Left lobe of liver (tissue), 2 donors: ENCODE data around the gene MDM2. TPM values are rescaled to one million over a fixed set of nuclear protein-coding genes. Genes with fewer than 3 reads are reported as not detected.
A peak's percentile ranks its signal among the peaks of the same experiment; 100 is the strongest.
"Not testable (repeated sequence)": the region's sequence is repeated elsewhere in the genome, so short reads cannot be mapped to it uniquely, and the experiment has no call there.

Experiments
- ATAC-seq: fragments of 200-7000 bp; cut with Tn5 transposase; one replicate; pipeline ENCODE4 v1.9.1; 2020; ENCODE audit warnings: mild to moderate bottlenecking, moderate library complexity
- DNase-seq: peaks from one replicate; pipeline ENCODE4 v3.0.0-alpha.2; 2020; ENCODE audit warnings: low spot score
- total RNA-seq: library from RNA; stranded (reverse); gene quantifications from one replicate; pipeline ENCODE4 v1.2.1, GENCODE V29; 2021
- donor health status: DM: no; HTN: no; CAD: no; lungs with moderate emphysema.
- donor health status: DM: no; HTN: yes; CAD: no.

Gene MDM2
- total RNA-seq, 1 donor from 2014 or later: 49.2 TPM

- DNase-seq (no peak), ATAC-seq (no peak)
These were observed 16.2 kb downstream of the MDM2 start for GRCh38 chr12:68824131-68824530.

DNA sequence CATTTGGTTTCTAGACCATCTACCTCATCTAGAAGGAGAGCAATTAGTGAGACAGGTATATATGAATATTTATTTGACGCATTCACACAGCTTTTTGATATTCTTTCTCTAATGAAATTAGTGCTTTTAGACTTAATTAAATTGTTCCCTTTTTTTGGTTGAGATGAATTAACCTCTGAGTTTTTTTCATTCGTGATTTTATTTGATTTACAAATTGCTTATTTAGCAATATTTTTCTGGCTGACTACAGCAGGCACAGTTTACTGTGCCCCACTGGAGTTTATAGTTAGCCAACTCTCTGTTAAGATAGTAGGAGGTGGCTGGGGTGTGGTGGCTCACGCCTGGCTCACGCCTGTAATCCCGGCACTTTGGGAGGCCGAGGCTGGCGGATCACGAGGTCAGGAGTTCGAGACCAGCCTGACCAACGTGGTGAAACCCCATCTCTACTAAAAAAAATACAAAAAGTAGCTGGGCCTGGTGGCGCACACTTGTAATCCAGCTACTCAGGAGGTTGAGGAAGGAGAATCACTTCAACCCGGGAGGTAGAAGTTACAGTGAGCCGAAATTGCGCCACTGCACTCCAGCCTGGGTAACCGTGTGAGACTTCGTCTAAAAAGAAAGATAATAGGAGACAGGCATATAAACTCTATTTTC is 16.7 kb downstream of the MDM2 start:
- DNase-seq: no peak
- ATAC-seq: no peak

DNA sequence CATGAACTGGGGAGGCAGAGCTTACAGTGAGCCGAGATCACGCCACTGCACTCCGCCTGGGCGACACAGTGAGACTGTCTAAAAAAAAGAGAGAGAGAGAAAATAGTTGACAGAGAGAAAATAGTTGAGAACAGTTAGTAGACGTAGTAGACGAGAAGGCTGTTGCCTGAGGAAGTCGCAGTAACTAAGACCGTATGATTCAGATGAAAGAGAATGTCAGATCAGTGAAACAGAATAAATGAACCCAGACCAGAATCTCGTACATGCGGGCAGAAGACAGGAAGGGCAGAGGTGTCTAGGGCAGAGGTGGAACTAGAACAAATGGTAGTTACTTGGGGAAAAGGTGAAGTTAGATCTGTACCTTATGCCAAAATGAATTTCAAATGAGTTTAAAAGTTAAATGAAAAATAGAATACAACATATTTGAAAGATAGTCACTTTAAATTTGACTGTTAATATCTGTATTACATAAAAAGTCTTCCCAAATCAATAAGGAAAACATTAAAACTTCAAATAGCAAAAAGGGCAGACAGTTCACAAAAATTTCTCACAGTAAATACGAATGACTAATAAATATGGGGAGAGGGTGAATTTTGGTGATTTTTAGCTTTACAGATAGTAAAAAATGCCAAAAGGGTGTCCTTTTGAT is 17.7 kb downstream of the MDM2 start:
- no peak for DNase-seq
- ATAC-seq: no peak

- DNase-seq (no peak), ATAC-seq (no peak)
These were observed 20.1 kb downstream of the MDM2 start for GRCh38 chr12:68827895-68828671.

- ATAC-seq: no peak
- no peak for DNase-seq
These were observed 20.7 kb downstream of the MDM2 start for GRCh38 chr12:68828672-68829068.

DNA sequence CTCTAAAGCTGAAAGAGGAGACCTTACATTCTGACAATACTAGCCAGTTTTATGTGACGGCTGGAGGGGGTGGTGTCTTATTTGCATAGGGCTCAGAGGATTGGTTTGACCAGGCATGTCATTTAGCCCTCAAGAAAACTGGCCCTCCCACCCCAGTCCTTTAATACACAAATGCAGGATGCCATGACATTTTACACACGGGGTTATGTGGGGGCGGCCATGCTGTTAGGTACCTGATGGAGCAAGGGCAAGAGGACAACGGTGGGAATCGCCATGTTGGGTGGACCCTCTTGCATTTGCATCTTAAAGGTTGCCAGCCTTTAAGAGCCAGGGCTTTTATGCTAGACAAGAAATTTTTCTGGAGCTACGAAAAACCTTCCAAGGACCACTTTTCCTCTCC is 23.3 kb downstream of the MDM2 start:
- ATAC-seq (no peak), DNase-seq (no peak)

GRCh38 chr12:68831751-68832503 is 23.9 kb downstream of the MDM2 start:
- DNase-seq: no peak
- ATAC-seq: no peak

- ATAC-seq: no peak
- DNase-seq: no peak
These were observed 24.5 kb downstream of the MDM2 start for GRCh38 chr12:68832504-68832867.

GRCh38 chr12:68833508-68833907 is 25.5 kb downstream of the MDM2 start:
- no peak for DNase-seq
- ATAC-seq: no peak

DNA sequence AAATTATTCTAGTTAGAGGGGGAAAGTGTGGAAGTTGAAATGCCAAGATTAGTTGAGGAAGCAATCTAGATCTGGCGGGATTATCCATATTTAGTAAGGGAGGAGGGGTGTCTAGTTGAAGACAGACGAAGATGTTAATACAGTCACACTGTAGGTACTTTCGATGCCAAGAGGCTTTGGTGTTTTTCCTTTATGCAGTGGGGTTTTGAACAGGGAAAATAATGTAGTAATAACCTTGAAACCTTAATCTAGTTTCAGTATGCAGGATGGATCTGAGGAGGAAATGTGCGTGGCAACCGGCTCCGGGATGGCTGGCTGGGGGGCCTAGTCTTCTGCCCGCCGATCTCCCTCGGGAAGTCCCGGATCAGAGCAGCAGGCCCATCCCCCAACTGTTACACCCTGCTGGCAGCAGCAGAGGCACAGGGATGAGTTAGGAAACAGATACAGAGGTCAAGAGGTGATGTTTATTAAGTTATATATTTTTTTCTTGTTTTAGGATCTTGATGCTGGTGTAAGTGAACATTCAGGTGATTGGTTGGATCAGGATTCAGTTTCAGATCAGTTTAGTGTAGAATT is 27.4 kb downstream of the MDM2 start:
- peak; percentile 67 for DNase-seq

GRCh38 chr12:68837215-68837614 is 29.2 kb downstream of the MDM2 start:
- no peak for ATAC-seq
- DNase-seq: no peak

More for the DNA sequence above, 27.4 kb downstream of the MDM2 start:
- peak; percentile 91 for ATAC-seq

GRCh38 chr12:68838046-68838886 is 30.3 kb downstream of the MDM2 start:
- DNase-seq (no peak), ATAC-seq (no peak)

DNA sequence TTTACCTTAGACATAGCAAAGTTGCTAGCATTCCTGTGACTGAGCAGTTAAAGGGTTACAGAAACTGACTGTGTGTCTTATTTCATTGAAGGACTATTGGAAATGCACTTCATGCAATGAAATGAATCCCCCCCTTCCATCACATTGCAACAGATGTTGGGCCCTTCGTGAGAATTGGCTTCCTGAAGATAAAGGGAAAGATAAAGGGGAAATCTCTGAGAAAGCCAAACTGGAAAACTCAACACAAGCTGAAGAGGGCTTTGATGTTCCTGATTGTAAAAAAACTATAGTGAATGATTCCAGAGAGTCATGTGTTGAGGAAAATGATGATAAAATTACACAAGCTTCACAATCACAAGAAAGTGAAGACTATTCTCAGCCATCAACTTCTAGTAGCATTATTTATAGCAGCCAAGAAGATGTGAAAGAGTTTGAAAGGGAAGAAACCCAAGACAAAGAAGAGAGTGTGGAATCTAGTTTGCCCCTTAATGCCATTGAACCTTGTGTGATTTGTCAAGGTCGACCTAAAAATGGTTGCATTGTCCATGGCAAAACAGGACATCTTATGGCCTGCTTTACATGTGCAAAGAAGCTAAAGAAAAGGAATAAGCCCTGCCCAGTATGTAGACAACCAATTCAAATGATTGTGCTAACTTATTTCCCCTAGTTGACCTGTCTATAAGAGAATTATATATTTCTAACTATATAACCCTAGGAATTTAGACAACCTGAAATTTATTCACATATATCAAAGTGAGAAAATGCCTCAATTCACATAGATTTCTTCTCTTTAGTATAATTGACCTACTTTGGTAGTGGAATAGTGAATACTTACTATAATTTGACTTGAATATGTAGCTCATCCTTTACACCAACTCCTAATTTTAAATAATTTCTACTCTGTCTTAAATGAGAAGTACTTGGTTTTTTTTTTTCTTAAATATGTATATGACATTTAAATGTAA is 31.5 kb downstream of the MDM2 start:
- DNase-seq (no peak), ATAC-seq (no peak)

DNA sequence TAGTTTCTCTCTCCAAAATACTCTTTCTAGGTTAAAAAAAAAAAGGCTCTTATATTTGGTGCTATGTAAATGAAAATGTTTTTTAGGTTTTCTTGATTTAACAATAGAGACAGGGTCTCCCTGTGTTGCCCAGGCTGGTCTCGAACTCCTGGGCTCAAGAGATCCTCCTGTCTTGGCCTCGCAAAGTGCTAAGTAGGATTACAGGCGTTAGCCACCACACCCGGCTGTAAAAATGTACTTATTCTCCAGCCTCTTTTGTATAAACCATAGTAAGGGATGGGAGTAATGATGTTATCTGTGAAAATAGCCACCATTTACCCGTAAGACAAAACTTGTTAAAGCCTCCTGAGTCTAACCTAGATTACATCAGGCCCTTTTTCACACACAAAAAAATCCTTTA is 33.2 kb downstream of the MDM2 start:
- DNase-seq, ATAC-seq: not testable (repeated sequence)

- ATAC-seq (no peak), DNase-seq (no peak)
These were observed 33.7 kb downstream of the MDM2 start for GRCh38 chr12:68841717-68842116.

- DNase-seq (no peak), ATAC-seq (no peak)
These were observed 34.1 kb downstream of the MDM2 start for GRCh38 chr12:68842123-68842522.

DNA sequence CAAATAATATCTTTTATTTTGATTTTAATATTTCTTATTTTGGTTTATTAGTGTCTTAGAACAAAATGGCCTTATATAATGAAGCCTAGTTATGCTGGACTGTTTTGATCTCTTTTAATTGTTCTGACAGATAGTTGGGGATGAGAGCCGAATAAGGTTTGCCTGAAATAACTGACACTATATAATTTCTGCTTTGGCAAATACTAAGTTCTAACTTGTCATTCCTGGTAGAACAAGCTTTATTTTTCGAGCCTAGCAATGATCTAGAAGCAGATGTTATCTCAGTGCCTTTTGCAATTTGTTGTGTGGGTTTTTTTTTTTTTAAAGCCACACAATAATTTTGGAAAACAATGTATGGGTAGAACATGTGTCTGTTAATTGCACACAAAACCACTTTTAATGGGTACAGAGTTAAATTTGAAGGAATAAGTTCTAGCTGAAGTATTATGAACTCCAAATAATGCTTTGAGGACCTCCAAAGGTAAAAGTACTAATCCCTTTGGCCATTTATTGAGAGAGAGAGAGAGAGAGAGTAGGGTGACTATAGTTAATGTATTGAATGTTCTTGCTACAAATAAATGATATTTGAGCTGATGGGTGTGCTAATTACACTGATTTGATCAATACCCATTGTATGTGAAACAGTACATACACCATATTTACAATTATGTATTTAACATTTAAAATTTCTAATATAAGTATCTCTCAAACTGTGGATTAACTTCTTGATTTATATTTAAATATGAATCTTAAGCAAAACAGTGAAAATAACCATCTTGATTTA is 35.0 kb downstream of the MDM2 start:
- ATAC-seq (no peak), DNase-seq (no peak)

GRCh38 chr12:68844318-68844745 is 36.4 kb downstream of the MDM2 start:
- no peak for DNase-seq
- peak; percentile 8 for ATAC-seq
